Psoas muscle (tissue), 8 donors: Measurements from ENCODE around the gene ZNF839. TPM values are rescaled to one million over a fixed set of nuclear protein-coding genes. Genes with fewer than 3 reads are reported as not detected.

Source experiments
- ATAC-seq, 4 donors: fragments of 200-7000 bp; cut with Tn5 transposase; one replicate each; pipeline ENCODE4 v1.9.1; 2020; ENCODE audit warnings: moderate library complexity in 3 of 4, mild to moderate bottlenecking in 2 of 4
- DNase-seq, 2 donors: peaks; one replicate each; pipeline ENCODE4 v3.0.0-alpha.2; 2020
- H3K27ac ChIP-seq: fragments of 200-600 bp; one replicate; pipeline ENCODE4 v1.8.0; 2022
- H3K27me3 ChIP-seq, 3 donors: fragments of 200-600 bp in 1 of 3; one replicate each; pipeline versions ENCODE4 v1.6.1 to v1.8.0; 2013 to 2022; ENCODE audit warnings: low read length in 2 of 3, mild to moderate bottlenecking in 2 of 3, moderate library complexity in 1 of 3; ENCODE audit not compliant: insufficient read depth in 3 of 3
- H3K36me3 ChIP-seq, 2 donors: fragments of 200-600 bp in 1 of 2; one replicate each; pipeline versions ENCODE4 v1.6.1 to v1.8.0; 2013 to 2022; ENCODE audit warnings: low read depth in 1 of 2, mild to moderate bottlenecking in 1 of 2, moderate library complexity in 1 of 2; ENCODE audit not compliant: insufficient read depth in 1 of 2
- H3K4me1 ChIP-seq: fragments of 200-600 bp; one replicate; pipeline ENCODE4 v1.8.0; 2022
- H3K4me3 ChIP-seq: fragments of 200-600 bp; one replicate; pipeline ENCODE4 v1.8.0; 2022; ENCODE audit warnings: mild to moderate bottlenecking
- H3K9me3 ChIP-seq: fragments of 200-600 bp; one replicate; pipeline ENCODE4 v1.8.0; 2022
- WGBS, 3 donors: extraction: QIAGEN DNeasy Blood & Tissue Kit; methylation state at CpG; one replicate each; pipeline versions ENCODE4 v1.1.6 to v1.1.7; 2013; 5-methylcytosine and 5-hydroxymethylcytosine counted together
- intact Hi-C, 2 donors: fragments of 100-400 bp; cut with DNase I; formaldehyde crosslinking; loops; one replicate each; pipeline versions ENCODE4 v1.11.0 to v1.14.2; 2022
- polyA plus RNA-seq, 3 donors: library from polyadenylated mRNA; stranded (reverse); fragments of 200-250 nt; gene quantifications; one replicate each; pipeline ENCODE4 v1.2.3, GENCODE V29; 2013
- total RNA-seq, 4 donors: library from RNA; stranded (reverse); fragmentation: NEBNext Ultra II Directional in 2 of 4; extraction: Animal tissue kit (Norgen Biotek cat#: 25700) in 2 of 4; gene quantifications; one replicate each; pipeline versions ENCODE4 v1.2.1 to v1.2.4, GENCODE V29; 2021 to 2023
- TF ChIP-seq, protein P1 (sequence below): fragments of 200-600 bp; IDR thresholded peaks from one replicate; pipeline ENCODE4 v1.8.0; 2022; ENCODE audit warnings: antibody characterized with exemption
- donor health status: healthy with polysubstance abuse.
- donor health status: DM: no; HTN: no; CAD: no; lungs with moderate emphysema.
- donor health status: Bipolar disorder and iron deficiency.
- donor health status: healthy.
- donor health status: DM: yes; HTN: yes; CAD: no.
- donor health status: DM: no; HTN: no; CAD: no.
- donor health status: DM: no; HTN: no; CAD: no.
- donor health status: DM: yes; HTN: yes; CAD: no.

The ZNF839 gene
- total and polyA plus RNA-seq, 7 donors, result 4.6 to 18.2 (median 10.0) TPM

DNA sequence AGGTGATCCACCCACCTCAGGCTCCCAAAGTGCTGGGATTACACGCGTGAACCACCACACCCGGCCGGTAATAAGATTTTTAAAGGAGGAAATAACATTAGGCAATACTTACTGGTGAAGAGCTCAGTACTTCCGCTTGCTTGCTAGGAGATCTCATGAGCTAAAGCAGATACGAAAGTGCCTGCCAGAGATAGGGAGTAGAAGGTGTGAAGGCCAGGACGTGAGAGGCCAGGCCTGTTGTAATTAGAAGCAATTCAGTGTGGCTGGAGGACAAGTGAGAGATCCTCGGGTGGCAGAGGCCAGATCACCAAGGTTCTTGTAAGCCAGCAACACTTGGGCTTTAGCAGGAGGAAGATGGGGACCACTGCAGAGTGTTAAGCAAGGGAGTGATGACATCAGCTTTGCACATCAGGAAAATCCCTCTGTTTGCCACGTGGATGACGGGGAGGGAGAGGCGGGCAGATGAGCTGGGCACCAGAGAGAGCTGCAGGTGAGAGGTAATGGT lies 50.8 kb downstream of the ZNF839 start:
- Histone ChIP-seq H3K9me3 (no peaks in the 10 kb centered on the region), H3K4me3 (no peak overlapping the region), H3K36me3 (no peaks in the 10 kb centered on the region), H3K4me1 (peaks cover 11% of the 10 kb centered on the region), H3K27me3 (no peaks in the 10 kb centered on the region), H3K27ac (no peak overlapping the region)
- TF ChIP-seq, protein P1, sequence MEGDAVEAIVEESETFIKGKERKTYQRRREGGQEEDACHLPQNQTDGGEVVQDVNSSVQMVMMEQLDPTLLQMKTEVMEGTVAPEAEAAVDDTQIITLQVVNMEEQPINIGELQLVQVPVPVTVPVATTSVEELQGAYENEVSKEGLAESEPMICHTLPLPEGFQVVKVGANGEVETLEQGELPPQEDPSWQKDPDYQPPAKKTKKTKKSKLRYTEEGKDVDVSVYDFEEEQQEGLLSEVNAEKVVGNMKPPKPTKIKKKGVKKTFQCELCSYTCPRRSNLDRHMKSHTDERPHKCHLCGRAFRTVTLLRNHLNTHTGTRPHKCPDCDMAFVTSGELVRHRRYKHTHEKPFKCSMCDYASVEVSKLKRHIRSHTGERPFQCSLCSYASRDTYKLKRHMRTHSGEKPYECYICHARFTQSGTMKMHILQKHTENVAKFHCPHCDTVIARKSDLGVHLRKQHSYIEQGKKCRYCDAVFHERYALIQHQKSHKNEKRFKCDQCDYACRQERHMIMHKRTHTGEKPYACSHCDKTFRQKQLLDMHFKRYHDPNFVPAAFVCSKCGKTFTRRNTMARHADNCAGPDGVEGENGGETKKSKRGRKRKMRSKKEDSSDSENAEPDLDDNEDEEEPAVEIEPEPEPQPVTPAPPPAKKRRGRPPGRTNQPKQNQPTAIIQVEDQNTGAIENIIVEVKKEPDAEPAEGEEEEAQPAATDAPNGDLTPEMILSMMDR, result no peak
- ATAC-seq (no peak), DNase-seq (no peak)
- intact Hi-C loops, result no loop called here
- 76 to 79% (median 76%) methylated on average over 11 of the region's 11 CpGs for WGBS, 3 donors

- peaks cover 11% of the 10 kb centered on the region for H3K4me1 ChIP-seq
- H3K4me3 ChIP-seq, result no peak overlapping the region
- 70 to 87% (median 84%) methylated on average over 4 of the region's 4 CpGs for WGBS, 3 donors
- H3K9me3 ChIP-seq, result no peaks in the 10 kb centered on the region
- TF ChIP-seq, protein P1, result no peak
- DNase-seq (no peak), ATAC-seq (peak in 1 of 4 donors; percentile 31)
- peaks cover 0 to under 1% of the 10 kb centered on the region in 2 donors for H3K36me3 ChIP-seq
- intact Hi-C loops, result no loop called here
- H3K27ac ChIP-seq, result no peak overlapping the region
- H3K27me3 ChIP-seq, result no peaks in the 10 kb centered on the region
Measured at GRCh38 chr14:102371361-102371760, 51.8 kb downstream of the ZNF839 start.

DNA sequence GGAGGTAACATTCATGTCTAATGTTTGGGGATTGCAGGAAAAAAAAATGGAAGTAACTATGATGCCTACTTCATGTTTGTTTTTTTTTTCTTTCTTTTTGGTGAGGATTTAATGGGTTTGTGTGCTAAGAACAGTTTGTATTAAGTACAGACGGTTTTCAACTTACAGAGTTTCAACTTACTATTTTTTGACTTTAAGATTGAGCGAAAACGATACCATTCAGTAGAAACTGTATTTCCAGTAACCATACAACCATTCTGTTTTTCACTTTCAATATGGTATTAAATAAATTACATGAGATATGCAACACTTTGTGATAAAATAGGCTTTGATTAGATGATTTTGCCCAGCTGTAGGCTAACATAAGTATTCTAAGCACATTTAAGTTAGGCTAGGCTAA lies 53.6 kb downstream of the ZNF839 start:
- Histone ChIP-seq H3K27me3 (no peaks in the 10 kb centered on the region), H3K27ac (no peak overlapping the region), H3K36me3 (peaks cover 0 to 18% of the 10 kb centered on the region in 2 donors), H3K9me3 (no peaks in the 10 kb centered on the region), H3K4me1 (peaks cover 11% of the 10 kb centered on the region), H3K4me3 (no peak overlapping the region)
- DNase-seq, result no peak
- 89 to 95% (median 93%) methylated on average over 3 of the region's 3 CpGs for WGBS, 3 donors
- TF ChIP-seq, protein P1, result no peak
- intact Hi-C loops, result no loop called here
- ATAC-seq, result no peak

GRCh38 chr14:102374264-102374663 lies 54.7 kb downstream of the ZNF839 start:
- Histone ChIP-seq H3K36me3 (peaks cover 0 to 29% of the 10 kb centered on the region in 2 donors), H3K27me3 (no peaks in the 10 kb centered on the region), H3K4me3 (no peak overlapping the region), H3K4me1 (peaks cover 11% of the 10 kb centered on the region), H3K9me3 (no peaks in the 10 kb centered on the region), H3K27ac (no peak overlapping the region)
- peak; percentile 48 to 70 (median 48) for ATAC-seq
- 57 to 71% (median 68%) methylated on average over 2 of the region's 2 CpGs for WGBS, 3 donors
- intact Hi-C loops, result no loop called here
- DNase-seq, result no peak
- TF ChIP-seq, protein P1, result no peak

GRCh38 chr14:102375119-102375518 lies 55.6 kb downstream of the ZNF839 start:
- WGBS, 3 donors, result 95 to 97% (median 97%) methylated on average over 5 of the region's 5 CpGs
- DNase-seq (no peak), ATAC-seq (no peak)
- Histone ChIP-seq H3K9me3 (no peaks in the 10 kb centered on the region), H3K27ac (no peak overlapping the region), H3K4me3 (no peak overlapping the region), H3K36me3 (peaks cover 0 to 30% of the 10 kb centered on the region in 2 donors), H3K4me1 (peaks cover 11% of the 10 kb centered on the region), H3K27me3 (no peaks in the 10 kb centered on the region)
- TF ChIP-seq, protein P1, result no peak
- intact Hi-C loops, result no loop called here
